Neural crest cell (in vitro differentiated cells): Measurements from ENCODE around the gene C1orf105. TPM values are rescaled to one million over a fixed set of nuclear protein-coding genes. Genes with fewer than 3 reads are reported as not detected.

Experiments used
- DNase-seq: peaks from one replicate; pipeline ENCODE4 v3.0.0; 2021; ENCODE audit warnings: low read depth, mixed read lengths, low spot score
- H3K27ac Mint-ChIP-seq: one replicate; pipeline ENCODE4 v1.8.0; 2021; ENCODE audit warnings: mild to moderate bottlenecking, mixed read lengths; ENCODE audit not compliant: unreplicated experiment
- H3K27me3 Mint-ChIP-seq: 2 replicates; pipeline ENCODE4 v1.8.0; 2021; ENCODE audit warnings: low read depth, mild to moderate bottlenecking, mixed read lengths
- H3K36me3 Mint-ChIP-seq: 2 replicates; pipeline ENCODE4 v1.8.0; 2021; ENCODE audit warnings: low read depth, mild to moderate bottlenecking, mixed read lengths
- H3K4me1 Mint-ChIP-seq: 2 replicates; pipeline ENCODE4 v1.8.0; 2021; ENCODE audit warnings: mixed read lengths
- H3K4me3 Mint-ChIP-seq: one replicate; pipeline ENCODE4 v1.8.0; 2021; ENCODE audit warnings: mild to moderate bottlenecking, mixed read lengths
- H3K9me3 Mint-ChIP-seq: 2 replicates; pipeline ENCODE4 v1.8.0; 2021; ENCODE audit warnings: mixed read lengths
- total RNA-seq: library from RNA; stranded (reverse); gene quantifications from 2 replicates; pipeline ENCODE4 v1.2.1, GENCODE V29; 2021
- TF ChIP-seq, protein P1 (sequence below): fragments of 200-600 bp; sonication (generic); conservative IDR thresholded peaks from 2 replicates; pipeline ENCODE4 v1.5.0; 2021; ENCODE audit warnings: antibody characterized with exemption, mild to moderate bottlenecking

C1orf105 gene
- total RNA-seq, 1 donor from 2014 or later: not detected

DNA sequence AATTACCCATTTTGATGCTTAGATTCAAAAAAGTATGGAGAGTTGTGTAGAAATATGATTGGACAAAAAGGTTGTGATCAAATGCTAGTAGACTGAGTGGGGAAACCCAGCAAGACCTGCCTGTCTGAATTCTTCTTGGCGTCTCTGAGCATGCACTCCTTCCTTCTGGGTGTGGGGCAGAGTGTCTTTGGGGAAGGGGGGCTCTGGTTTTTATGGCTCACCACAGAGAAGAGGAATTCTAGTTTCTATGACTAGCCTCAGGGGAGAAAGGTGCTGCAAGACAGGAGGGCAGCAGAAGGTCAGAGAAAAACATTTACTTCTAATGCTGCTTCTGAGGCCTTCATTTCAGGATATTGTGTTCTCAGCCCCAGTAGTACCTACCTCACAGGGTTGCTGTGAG is 57.3 kb downstream of the C1orf105 start:
- TF ChIP-seq, protein P1, sequence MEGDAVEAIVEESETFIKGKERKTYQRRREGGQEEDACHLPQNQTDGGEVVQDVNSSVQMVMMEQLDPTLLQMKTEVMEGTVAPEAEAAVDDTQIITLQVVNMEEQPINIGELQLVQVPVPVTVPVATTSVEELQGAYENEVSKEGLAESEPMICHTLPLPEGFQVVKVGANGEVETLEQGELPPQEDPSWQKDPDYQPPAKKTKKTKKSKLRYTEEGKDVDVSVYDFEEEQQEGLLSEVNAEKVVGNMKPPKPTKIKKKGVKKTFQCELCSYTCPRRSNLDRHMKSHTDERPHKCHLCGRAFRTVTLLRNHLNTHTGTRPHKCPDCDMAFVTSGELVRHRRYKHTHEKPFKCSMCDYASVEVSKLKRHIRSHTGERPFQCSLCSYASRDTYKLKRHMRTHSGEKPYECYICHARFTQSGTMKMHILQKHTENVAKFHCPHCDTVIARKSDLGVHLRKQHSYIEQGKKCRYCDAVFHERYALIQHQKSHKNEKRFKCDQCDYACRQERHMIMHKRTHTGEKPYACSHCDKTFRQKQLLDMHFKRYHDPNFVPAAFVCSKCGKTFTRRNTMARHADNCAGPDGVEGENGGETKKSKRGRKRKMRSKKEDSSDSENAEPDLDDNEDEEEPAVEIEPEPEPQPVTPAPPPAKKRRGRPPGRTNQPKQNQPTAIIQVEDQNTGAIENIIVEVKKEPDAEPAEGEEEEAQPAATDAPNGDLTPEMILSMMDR: no peak
- Mint-ChIP-seq H3K4me3 (no peak overlapping the region), H3K4me1 (peaks cover 6% of the 10 kb centered on the region), H3K27me3 (peaks cover 4% of the 10 kb centered on the region), H3K36me3 (no peaks in the 10 kb centered on the region), H3K27ac (no peak overlapping the region), H3K9me3 (no peaks in the 10 kb centered on the region)
- no peak for DNase-seq

DNA sequence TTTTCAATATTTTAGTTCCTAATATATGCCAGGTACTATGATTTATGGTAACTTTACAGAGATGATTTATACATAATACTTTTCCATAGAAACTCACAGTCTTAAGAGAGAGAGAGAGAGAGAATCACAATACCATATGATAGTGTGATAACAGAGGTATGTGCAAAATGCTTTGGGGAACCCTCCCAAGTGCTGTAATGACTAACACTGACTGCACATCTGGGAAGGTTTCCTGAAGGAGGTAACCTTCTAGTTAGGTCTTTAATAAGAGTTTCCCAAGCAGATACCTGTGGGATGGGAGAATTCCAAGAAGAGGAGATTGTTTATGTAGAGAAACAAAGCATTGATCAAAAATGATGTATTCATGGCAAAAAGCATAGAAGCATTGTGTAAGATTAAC is 58.0 kb downstream of the C1orf105 start:
- no peaks in the 10 kb centered on the region for H3K9me3 Mint-ChIP-seq
- no peaks in the 10 kb centered on the region for H3K36me3 Mint-ChIP-seq
- TF ChIP-seq, protein P1: no peak
- H3K27me3 Mint-ChIP-seq: peaks cover 4% of the 10 kb centered on the region
- no peak overlapping the region for H3K4me3 Mint-ChIP-seq
- no peak overlapping the region for H3K27ac Mint-ChIP-seq
- no peak for DNase-seq
- peaks cover 2% of the 10 kb centered on the region for H3K4me1 Mint-ChIP-seq

DNA sequence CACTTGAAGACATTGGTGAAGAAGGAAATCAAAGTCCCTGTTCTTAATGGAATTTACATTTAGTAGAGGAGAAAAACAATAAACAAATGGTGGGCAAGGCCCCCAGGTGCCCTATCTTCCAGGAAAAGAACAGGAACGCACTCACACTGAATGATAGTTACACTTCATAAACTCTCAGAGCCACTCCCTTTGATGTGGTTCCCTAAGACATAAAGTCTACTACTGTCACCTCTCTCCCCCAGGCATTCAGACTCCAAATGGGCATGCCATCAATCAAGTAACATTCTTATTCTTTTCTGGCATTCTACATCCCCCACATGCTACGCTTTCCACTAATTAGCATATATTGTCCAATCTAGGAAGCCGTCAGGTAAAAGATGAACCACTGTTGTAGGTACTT is 59.9 kb downstream of the C1orf105 start:
- Mint-ChIP-seq H3K27me3 (peaks cover 7% of the 10 kb centered on the region), H3K36me3 (no peaks in the 10 kb centered on the region), H3K4me3 (no peak overlapping the region), H3K4me1 (no peaks in the 10 kb centered on the region), H3K27ac (no peak overlapping the region), H3K9me3 (no peaks in the 10 kb centered on the region)
- TF ChIP-seq, protein P1: no peak
- DNase-seq: no peak

DNA sequence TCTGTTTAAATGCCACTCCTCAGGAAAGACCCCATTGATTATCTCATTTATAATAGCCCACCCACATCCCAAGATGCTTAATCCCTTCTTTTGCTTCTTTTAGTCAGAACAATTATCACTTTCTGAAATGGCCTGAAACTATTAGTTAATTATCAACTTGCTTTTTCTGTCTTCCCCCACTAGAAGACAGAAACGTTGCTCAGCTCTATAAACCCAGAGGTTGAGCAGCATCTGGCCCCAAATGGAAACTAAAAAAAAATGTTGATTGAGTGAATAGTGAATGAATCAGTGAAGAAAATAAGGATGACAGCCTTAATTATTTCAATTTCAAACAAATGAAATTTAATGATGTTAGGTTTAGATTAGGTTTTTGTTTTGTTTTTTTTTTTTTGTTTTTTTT is 61.6 kb downstream of the C1orf105 start:
- Mint-ChIP-seq H3K27ac (no peak overlapping the region), H3K9me3 (no peaks in the 10 kb centered on the region), H3K27me3 (peaks cover 9% of the 10 kb centered on the region), H3K4me1 (no peaks in the 10 kb centered on the region), H3K36me3 (no peaks in the 10 kb centered on the region), H3K4me3 (no peak overlapping the region)
- TF ChIP-seq, protein P1: no peak
- no peak for DNase-seq

DNA sequence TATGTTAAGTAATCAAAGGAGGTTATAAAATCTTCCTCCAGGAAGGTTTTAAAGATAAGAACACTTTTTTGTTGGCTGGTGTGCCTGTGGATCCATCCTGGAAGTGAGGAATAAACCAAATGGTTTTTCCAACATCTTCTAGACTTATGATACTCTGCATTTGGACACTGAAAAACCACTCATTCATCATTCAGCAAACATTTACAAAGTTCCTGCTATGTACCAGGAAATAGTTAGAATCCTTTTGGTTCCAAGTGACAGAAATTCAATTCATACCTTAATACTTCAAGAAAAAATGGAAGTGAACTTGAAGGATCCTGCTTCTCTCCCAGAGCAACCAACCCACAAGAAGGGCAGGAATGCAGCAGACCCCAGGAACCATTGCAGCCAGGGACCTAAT is 63.0 kb downstream of the C1orf105 start:
- Mint-ChIP-seq H3K4me1 (no peaks in the 10 kb centered on the region), H3K27me3 (peaks cover 11% of the 10 kb centered on the region), H3K36me3 (no peaks in the 10 kb centered on the region), H3K4me3 (no peak overlapping the region), H3K9me3 (no peaks in the 10 kb centered on the region), H3K27ac (no peak overlapping the region)
- TF ChIP-seq, protein P1: no peak
- DNase-seq: no peak

DNA sequence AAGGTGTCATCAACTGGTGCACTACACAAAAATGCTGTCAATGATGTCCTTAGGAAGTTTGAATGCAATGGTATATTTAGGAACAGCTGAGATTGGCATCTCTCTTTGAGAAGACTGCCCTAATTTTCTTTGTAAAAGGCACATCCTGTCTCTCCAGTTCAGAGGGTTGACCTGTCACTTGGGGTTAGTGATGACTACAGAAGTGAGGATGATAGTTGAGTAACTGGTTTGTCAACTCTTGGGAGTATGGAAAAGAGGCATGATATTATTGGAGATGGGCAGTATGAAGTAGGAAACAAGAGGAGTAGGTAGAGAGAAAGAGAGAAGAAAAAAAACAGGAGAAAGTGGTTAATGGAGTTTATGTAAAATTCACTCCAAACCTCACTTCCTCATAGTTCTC is 63.8 kb downstream of the C1orf105 start:
- Mint-ChIP-seq H3K36me3 (no peaks in the 10 kb centered on the region), H3K27me3 (peaks cover 11% of the 10 kb centered on the region), H3K4me3 (no peak overlapping the region), H3K27ac (no peak overlapping the region), H3K9me3 (no peaks in the 10 kb centered on the region), H3K4me1 (no peaks in the 10 kb centered on the region)
- no peak for DNase-seq
- TF ChIP-seq, protein P1: no peak
